ENCODE data around the gene PPM1H. TPM values are rescaled to one million over a fixed set of nuclear protein-coding genes. Genes with fewer than 3 reads are reported as not detected.

The PPM1H gene
- total RNA-seq, 1 experiment from 2014 or later = 12.0 TPM

- ATAC-seq = no peak
- intact Hi-C loops (cut with micrococcal nuclease) = no loop called here
- H4K20me1 ChIP-seq (ENCODE audit: low read length) = no peaks in the 10 kb centered on the region
- TF ChIP-seq EZH2 (IDR thresholded peaks at IDR 0.05; ENCODE audit: low read length, unreplicated experiment) = no peak
- no peak for TF ChIP-seq EZH2phosphoT487 (IDR thresholded peaks at IDR 0.05; ENCODE audit: borderline replicate concordance, low read length)
- no peaks in the 10 kb centered on the region for H3K79me2 ChIP-seq (ENCODE audit: low read length)
- POLR2A ChIA-PET (ENCODE audit: unreplicated experiment) = interaction anchor here (0.7 kb wide), 1 partner anchor 12 kb away, joined by 6 read pairs; no protein-coding TSS in a partner anchor
- H3K9me2 ChIP-seq (replicated peaks; ENCODE audit: low read length) = no peaks in the 10 kb centered on the region
- H2AFZ ChIP-seq (ENCODE audit: low read length) = no peak overlapping the region
- no peaks in the 10 kb centered on the region for H3K9me3 ChIP-seq (ENCODE audit: low read length)
- H3K9ac ChIP-seq (ENCODE audit: low read length) = no peak overlapping the region
- H3K4me2 ChIP-seq (ENCODE audit: low read length) = no peak overlapping the region
- H3K27me3 ChIP-seq (ENCODE audit: low read length) = no peaks in the 10 kb centered on the region
- no peak overlapping the region for H3K4me3 ChIP-seq (ENCODE audit: low read length)
- no TSS peak for BruUV-seq (replicated peaks)
- DNase-seq = no peak
- no peaks in the 10 kb centered on the region for H3F3A ChIP-seq (ENCODE audit: low read length, unreplicated experiment)
- CTCF ChIA-PET = no interaction called here
- peaks cover 34% of the 10 kb centered on the region for H3K4me1 ChIP-seq (ENCODE audit: insufficient read depth, low read length)
- peak overlapping the region; percentile 28; the same call in 1 of the 2 replicates for H3K27ac ChIP-seq (ENCODE audit: low read length)
- H3K36me3 ChIP-seq (ENCODE audit: low read depth, low read length) = no peaks in the 10 kb centered on the region
Observed at GRCh38 chr12:62737188-62737587, 197.8 kb downstream of the PPM1H start.

GRCh38 chr12:62736596-62736995, 198.4 kb downstream of the PPM1H start:
- Histone ChIP-seq H3K27ac (ENCODE audit: low read length) (peak overlapping the region; percentile 28), H4K20me1 (ENCODE audit: low read length) (no peaks in the 10 kb centered on the region), H3K9me2 (replicated peaks; ENCODE audit: low read length) (no peaks in the 10 kb centered on the region), H3K4me3 (ENCODE audit: low read length) (no peak overlapping the region), H2AFZ (ENCODE audit: low read length) (no peak overlapping the region), H3K27me3 (ENCODE audit: low read length) (no peaks in the 10 kb centered on the region), H3K9ac (ENCODE audit: low read length) (no peak overlapping the region), H3K4me2 (ENCODE audit: low read length) (no peak overlapping the region), H3K79me2 (ENCODE audit: low read length) (no peaks in the 10 kb centered on the region), H3F3A (ENCODE audit: low read length, unreplicated experiment) (no peaks in the 10 kb centered on the region), H3K36me3 (ENCODE audit: low read depth, low read length) (no peaks in the 10 kb centered on the region), H3K4me1 (ENCODE audit: insufficient read depth, low read length) (peaks cover 40% of the 10 kb centered on the region), H3K9me3 (ENCODE audit: low read length) (no peaks in the 10 kb centered on the region)
- TSS peak; percentile 8 for BruUV-seq (replicated peaks)
- ATAC-seq (no peak), DNase-seq (peak; percentile 49)
- ChIA-PET CTCF (no interaction called here), POLR2A (ENCODE audit: unreplicated experiment) (no interaction called here)
- intact Hi-C loops (cut with micrococcal nuclease) = no loop called here
- TF ChIP-seq CTCF (conservative IDR thresholded peaks at IDR 0.05; ENCODE audit: low read depth, low read length) (no peak), EZH2phosphoT487 (IDR thresholded peaks at IDR 0.05; ENCODE audit: borderline replicate concordance, low read length) (no peak), EZH2 (IDR thresholded peaks at IDR 0.05; ENCODE audit: low read length, unreplicated experiment) (no peak)

GRCh38 chr12:62732861-62733427, 202.0 kb downstream of the PPM1H start:
- Histone ChIP-seq H2AFZ (ENCODE audit: low read length) (no peak overlapping the region), H3K4me1 (ENCODE audit: insufficient read depth, low read length) (peaks cover 44% of the 10 kb centered on the region), H3K4me2 (ENCODE audit: low read length) (peak overlapping the region; percentile 11)

More at GRCh38 chr12:62732861-62733427, 202.0 kb downstream of the PPM1H start:
- peak overlapping the region; percentile 9; the same call in 1 of the 2 replicates for H3K9ac ChIP-seq (ENCODE audit: low read length)
- no peaks in the 10 kb centered on the region for H3K9me3 ChIP-seq (ENCODE audit: low read length)
- no peaks in the 10 kb centered on the region for H3K36me3 ChIP-seq (ENCODE audit: low read depth, low read length)
- H4K20me1 ChIP-seq (ENCODE audit: low read length) = no peaks in the 10 kb centered on the region
- no peak overlapping the region for H3K4me3 ChIP-seq (ENCODE audit: low read length)
- BruUV-seq (replicated peaks) = no TSS peak
- intact Hi-C loops (cut with micrococcal nuclease) = no loop called here
- no peaks in the 10 kb centered on the region for H3K9me2 ChIP-seq (replicated peaks; ENCODE audit: low read length)
- ChIA-PET POLR2A (ENCODE audit: unreplicated experiment) (no interaction called here), CTCF (no interaction called here)
- ATAC-seq (peak; percentile 90), DNase-seq (peak; percentile 71)
- H3F3A ChIP-seq (ENCODE audit: low read length, unreplicated experiment) = no peaks in the 10 kb centered on the region
- H3K27ac ChIP-seq (ENCODE audit: low read length) = peak overlapping the region; percentile 66
- no peaks in the 10 kb centered on the region for H3K27me3 ChIP-seq (ENCODE audit: low read length)
- no peaks in the 10 kb centered on the region for H3K79me2 ChIP-seq (ENCODE audit: low read length)
- TF ChIP-seq CTCF (conservative IDR thresholded peaks at IDR 0.05; ENCODE audit: low read depth, low read length) (no peak), EZH2 (IDR thresholded peaks at IDR 0.05; ENCODE audit: low read length, unreplicated experiment) (no peak), EZH2phosphoT487 (IDR thresholded peaks at IDR 0.05; ENCODE audit: borderline replicate concordance, low read length) (no peak)
